ENCODE data around the gene OGDH.
"Not testable (repeated sequence)": the region's sequence is repeated elsewhere in the genome, so short reads cannot be mapped to it uniquely, and the experiment has no call there.

The OGDH gene

GRCh38 chr7:44581879-44582603 lies 24.4 kb upstream of the OGDH start, which contains the start of gene TMED4:
Gene TMED4 (minus strand): TSS chr7:44582231. CDS start chr7:44582206, 25 bp downstream.
- peaks cover 12 to 20% of the 10 kb centered on the region in 2 donors for H3K36me3 ChIP-seq (ENCODE audit: control insufficient read depth in 2 of 2, insufficient read depth in 2 of 2, low read length in 2 of 2)

DNA sequence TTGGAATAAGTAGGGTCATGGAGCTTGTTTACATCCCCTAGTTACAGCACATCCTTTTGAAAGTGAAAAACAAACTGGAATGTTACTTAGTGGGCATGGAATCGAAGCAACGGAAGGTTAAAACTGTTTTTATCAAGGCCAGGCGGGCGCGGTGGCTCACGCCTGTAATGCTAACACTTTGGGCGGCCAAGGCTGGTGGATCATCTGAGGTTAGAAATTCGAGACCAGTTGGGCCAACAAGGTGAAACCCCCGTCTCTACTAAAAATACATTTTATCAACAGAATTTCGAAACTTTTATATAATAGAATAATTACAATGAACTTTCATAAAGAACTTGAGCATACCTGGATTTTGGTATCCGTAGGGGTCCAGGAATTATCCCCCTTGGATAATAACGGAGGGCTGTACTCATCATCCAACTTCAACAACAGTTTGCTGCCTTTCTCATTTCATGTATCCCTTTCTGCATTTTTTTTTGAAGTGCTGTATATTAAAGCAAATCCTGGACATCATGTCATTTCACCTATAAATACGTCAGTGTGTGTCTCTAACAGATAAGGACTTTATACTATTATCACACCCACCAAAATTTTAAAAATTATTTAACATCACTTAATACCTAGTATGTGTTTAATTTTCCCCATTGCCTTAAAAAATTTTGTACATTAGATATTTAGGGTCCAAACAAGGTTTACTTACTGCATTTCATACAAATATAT lies 23.1 kb upstream of the OGDH start:
- peak overlapping the region; percentile 89 to 98 for H3K9ac ChIP-seq (ENCODE audit: low read length in 2 of 2)
- no peaks in the 10 kb centered on the region for H3K27me3 ChIP-seq (ENCODE audit: control insufficient read depth in 1 of 2, insufficient read depth in 2 of 2, low read length in 2 of 2)
- no peaks in the 10 kb centered on the region for H3K9me3 ChIP-seq (ENCODE audit: control insufficient read depth in 2 of 2, low read length in 2 of 2)
- peaks cover 18% of the 10 kb centered on the region for H3K4me1 ChIP-seq (ENCODE audit: control insufficient read depth, insufficient read depth, low read length)
- peak overlapping the region; percentile 75 to 96 for H3K4me3 ChIP-seq (ENCODE audit: low read length in 2 of 2)
- H3K27ac ChIP-seq (ENCODE audit: low read length) = peak overlapping the region; percentile 97
- H3K36me3 ChIP-seq (ENCODE audit: control insufficient read depth in 2 of 2, insufficient read depth in 2 of 2, low read length in 2 of 2) = peaks cover 7 to 17% of the 10 kb centered on the region in 2 donors

More at GRCh38 chr7:44581879-44582603, 24.4 kb upstream of the OGDH start, which contains the start of gene TMED4:
- H3K9ac ChIP-seq (ENCODE audit: low read length in 2 of 2) = peak within 1 kb of the TSS; percentile 90 to 98
- no peaks in the 10 kb centered on the region for H3K27me3 ChIP-seq (ENCODE audit: control insufficient read depth in 1 of 2, insufficient read depth in 2 of 2, low read length in 2 of 2)
- H3K27ac ChIP-seq (ENCODE audit: low read length) = peak within 1 kb of the TSS; percentile 97
- H3K4me3 ChIP-seq (ENCODE audit: low read length in 2 of 2) = peak within 1 kb of the TSS; percentile 84 to 96
- H3K4me1 ChIP-seq (ENCODE audit: control insufficient read depth, insufficient read depth, low read length) = peaks cover 18% of the 10 kb centered on the region
- H3K9me3 ChIP-seq (ENCODE audit: control insufficient read depth in 2 of 2, low read length in 2 of 2) = no peaks in the 10 kb centered on the region

DNA sequence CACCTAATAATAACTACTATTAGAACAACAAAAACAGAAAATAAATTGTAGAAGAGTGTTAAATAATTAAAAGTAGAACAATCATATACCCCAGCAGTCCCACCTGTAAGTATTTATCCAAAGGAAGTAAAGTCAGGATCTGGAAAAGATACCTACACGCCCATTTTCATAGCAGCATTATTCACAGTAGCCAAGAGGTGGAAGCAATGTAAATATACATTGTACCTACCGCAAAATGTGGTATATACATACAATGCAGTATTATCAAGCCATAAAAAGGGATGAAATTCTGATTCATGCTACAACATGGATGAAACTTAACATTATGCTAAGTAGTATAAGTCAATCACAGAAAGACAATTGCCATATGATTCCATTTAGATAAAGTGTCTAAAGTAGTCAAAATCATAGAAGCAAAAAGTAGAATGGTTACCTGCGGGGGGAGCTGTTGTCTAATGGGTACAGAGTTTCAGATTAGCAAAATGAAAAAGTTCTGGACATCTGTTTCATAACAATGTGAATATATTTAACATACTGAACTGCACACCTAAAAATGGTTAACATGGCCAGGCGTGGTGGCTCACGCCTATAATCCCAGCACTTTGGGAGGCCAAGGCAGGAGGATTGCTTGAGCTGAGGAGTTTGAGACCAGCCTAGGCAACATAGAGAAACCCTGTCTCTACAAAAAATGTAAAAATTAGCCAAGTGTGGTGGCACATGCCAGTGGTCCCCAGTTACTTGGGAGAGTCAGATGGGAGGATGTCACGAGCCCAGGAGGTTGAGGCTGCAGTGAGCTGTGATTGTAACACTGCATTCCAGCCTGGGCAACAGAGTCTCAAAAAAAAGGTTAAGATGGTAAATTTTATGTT lies 18.4 kb upstream of the OGDH start:
- no peaks in the 10 kb centered on the region for H3K36me3 ChIP-seq (ENCODE audit: control insufficient read depth in 2 of 2, insufficient read depth in 2 of 2, low read length in 2 of 2)
- H3K9me3 ChIP-seq (ENCODE audit: control insufficient read depth in 2 of 2, low read length in 2 of 2) = no peaks in the 10 kb centered on the region
- no peak overlapping the region for H3K27ac ChIP-seq (ENCODE audit: low read length)
- H3K27me3 ChIP-seq (ENCODE audit: control insufficient read depth in 1 of 2, insufficient read depth in 2 of 2, low read length in 2 of 2) = no peaks in the 10 kb centered on the region
- no peak overlapping the region for H3K4me3 ChIP-seq (ENCODE audit: low read length in 2 of 2)
- H3K9ac ChIP-seq (ENCODE audit: low read length in 2 of 2) = no peak overlapping the region
- H3K4me1 ChIP-seq (ENCODE audit: control insufficient read depth, insufficient read depth, low read length) = no peaks in the 10 kb centered on the region

DNA sequence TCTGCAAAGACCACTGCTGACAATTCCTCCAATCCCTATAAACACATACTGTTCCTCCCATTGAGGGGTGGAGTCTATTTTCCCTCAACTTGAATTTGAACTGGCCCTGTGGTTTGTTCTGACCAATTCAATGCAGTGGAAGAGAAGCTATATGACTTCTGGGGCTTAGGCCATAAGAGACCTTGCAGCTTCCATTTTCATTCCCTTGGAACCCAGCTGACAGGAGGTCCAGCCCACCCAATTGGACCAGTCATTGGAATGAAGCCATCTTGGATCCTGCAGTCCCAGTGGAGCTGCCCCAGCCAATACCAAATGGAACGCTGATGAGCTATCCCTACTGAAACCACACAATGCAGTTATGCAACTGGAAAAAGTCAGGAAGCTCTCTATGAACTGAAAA lies 15.5 kb upstream of the OGDH start:
- H3K9me3 ChIP-seq (ENCODE audit: control insufficient read depth in 2 of 2, low read length in 2 of 2) = no peaks in the 10 kb centered on the region

DNA sequence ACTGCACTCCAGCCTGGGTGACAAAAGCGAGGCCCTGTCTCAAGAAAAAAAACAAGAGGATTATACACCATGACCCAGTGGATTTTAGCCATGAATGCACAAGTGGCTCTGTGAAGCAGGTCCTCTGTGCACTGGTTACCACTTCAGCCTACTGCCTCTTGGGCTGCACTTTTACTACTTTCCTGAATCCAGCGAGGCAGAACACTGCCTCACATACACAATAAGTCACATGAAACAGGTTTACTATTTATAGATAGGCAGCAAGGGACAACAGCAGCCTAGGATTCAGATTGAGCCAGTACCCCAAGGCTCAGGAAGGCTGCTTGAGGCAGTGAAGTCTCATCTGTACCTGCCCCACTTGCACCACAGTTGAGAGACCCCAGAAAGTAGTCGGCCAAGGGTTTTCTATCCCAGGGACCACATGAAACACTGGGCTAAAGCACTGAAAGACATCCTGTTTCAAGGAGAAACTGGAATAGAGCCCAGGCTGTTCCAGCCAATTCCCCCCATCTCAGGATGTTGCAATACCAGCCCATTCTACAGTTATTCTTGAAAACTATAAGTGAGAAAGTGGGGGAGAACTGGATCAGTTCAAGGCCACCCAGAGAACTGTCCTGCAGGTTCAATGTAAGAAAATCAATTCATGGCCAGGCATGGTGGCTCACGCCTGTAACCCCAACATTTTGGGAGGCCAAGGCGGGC lies 10.3 kb upstream of the OGDH start:
- H3K9me3 ChIP-seq (ENCODE audit: control insufficient read depth in 2 of 2, low read length in 2 of 2) = no peaks in the 10 kb centered on the region
- H3K27ac ChIP-seq (ENCODE audit: low read length) = no peak overlapping the region
- no peaks in the 10 kb centered on the region for H3K27me3 ChIP-seq (ENCODE audit: control insufficient read depth in 1 of 2, insufficient read depth in 2 of 2, low read length in 2 of 2)
- H3K4me1 ChIP-seq (ENCODE audit: control insufficient read depth, insufficient read depth, low read length) = no peaks in the 10 kb centered on the region
- H3K4me3 ChIP-seq (ENCODE audit: low read length in 2 of 2) = no peak overlapping the region
- H3K9ac ChIP-seq (ENCODE audit: low read length in 2 of 2) = no peak overlapping the region
- H3K36me3 ChIP-seq (ENCODE audit: control insufficient read depth in 2 of 2, insufficient read depth in 2 of 2, low read length in 2 of 2) = no peaks in the 10 kb centered on the region

More for the DNA sequence above, 15.5 kb upstream of the OGDH start:
- H3K4me1 ChIP-seq (ENCODE audit: control insufficient read depth, insufficient read depth, low read length) = no peaks in the 10 kb centered on the region
- no peaks in the 10 kb centered on the region for H3K27me3 ChIP-seq (ENCODE audit: control insufficient read depth in 1 of 2, insufficient read depth in 2 of 2, low read length in 2 of 2)
- no peaks in the 10 kb centered on the region for H3K36me3 ChIP-seq (ENCODE audit: control insufficient read depth in 2 of 2, insufficient read depth in 2 of 2, low read length in 2 of 2)
- no peak overlapping the region for H3K9ac ChIP-seq (ENCODE audit: low read length in 2 of 2)
- H3K4me3 ChIP-seq (ENCODE audit: low read length in 2 of 2) = no peak overlapping the region
- no peak overlapping the region for H3K27ac ChIP-seq (ENCODE audit: low read length)

GRCh38 chr7:44597181-44597580 lies 9.2 kb upstream of the OGDH start:
- H3K4me1 ChIP-seq (ENCODE audit: control insufficient read depth, insufficient read depth, low read length); H3K4me3 ChIP-seq (ENCODE audit: low read length in 2 of 2); H3K27ac ChIP-seq (ENCODE audit: low read length); H3K9me3 ChIP-seq (ENCODE audit: control insufficient read depth in 2 of 2, low read length in 2 of 2); H3K36me3 ChIP-seq (ENCODE audit: control insufficient read depth in 2 of 2, insufficient read depth in 2 of 2, low read length in 2 of 2); H3K9ac ChIP-seq (ENCODE audit: low read length in 2 of 2); H3K27me3 ChIP-seq (ENCODE audit: control insufficient read depth in 1 of 2, insufficient read depth in 2 of 2, low read length in 2 of 2): not testable (repeated sequence)

DNA sequence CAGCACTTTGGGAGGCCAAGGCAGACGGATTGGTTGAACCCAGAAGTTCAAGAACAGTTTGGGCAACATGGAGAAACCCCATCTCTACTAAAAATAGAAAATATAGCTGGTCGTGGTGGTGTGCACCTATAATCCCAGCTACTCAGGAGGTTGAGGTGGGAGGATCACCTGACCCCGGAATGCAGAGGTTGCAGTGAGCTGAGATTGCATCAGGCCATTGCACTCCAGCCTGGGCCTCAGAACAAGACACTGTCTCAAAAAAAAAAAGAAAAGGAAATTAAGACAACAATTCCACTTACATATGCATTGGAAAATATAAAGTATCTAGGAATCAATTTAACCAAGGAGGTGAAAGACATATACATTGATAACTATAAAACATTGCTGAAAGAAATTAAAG lies 7.2 kb upstream of the OGDH start:
- no peak overlapping the region for H3K9ac ChIP-seq (ENCODE audit: low read length in 2 of 2)
- no peak overlapping the region for H3K4me3 ChIP-seq (ENCODE audit: low read length in 2 of 2)
- H3K27me3 ChIP-seq (ENCODE audit: control insufficient read depth in 1 of 2, insufficient read depth in 2 of 2, low read length in 2 of 2) = no peaks in the 10 kb centered on the region
- no peaks in the 10 kb centered on the region for H3K36me3 ChIP-seq (ENCODE audit: control insufficient read depth in 2 of 2, insufficient read depth in 2 of 2, low read length in 2 of 2)
- no peaks in the 10 kb centered on the region for H3K9me3 ChIP-seq (ENCODE audit: control insufficient read depth in 2 of 2, low read length in 2 of 2)
- H3K4me1 ChIP-seq (ENCODE audit: control insufficient read depth, insufficient read depth, low read length) = no peaks in the 10 kb centered on the region
- H3K27ac ChIP-seq (ENCODE audit: low read length) = no peak overlapping the region

GRCh38 chr7:44602576-44602910 lies 3.9 kb upstream of the OGDH start:
- Histone ChIP-seq H3K4me1 (ENCODE audit: control insufficient read depth, insufficient read depth, low read length) (peaks cover 7% of the 10 kb centered on the region), H3K27me3 (ENCODE audit: control insufficient read depth in 1 of 2, insufficient read depth in 2 of 2, low read length in 2 of 2) (no peaks in the 10 kb centered on the region), H3K36me3 (ENCODE audit: control insufficient read depth in 2 of 2, insufficient read depth in 2 of 2, low read length in 2 of 2) (no peaks in the 10 kb centered on the region), H3K9me3 (ENCODE audit: control insufficient read depth in 2 of 2, low read length in 2 of 2) (no peaks in the 10 kb centered on the region), H3K9ac (ENCODE audit: low read length in 2 of 2) (no peak overlapping the region), H3K4me3 (ENCODE audit: low read length in 2 of 2) (no peak overlapping the region), H3K27ac (ENCODE audit: low read length) (no peak overlapping the region)

GRCh38 chr7:44603193-44603592 lies 3.2 kb upstream of the OGDH start:
- no peak overlapping the region for H3K4me3 ChIP-seq (ENCODE audit: low read length in 2 of 2)
- H3K9me3 ChIP-seq (ENCODE audit: control insufficient read depth in 2 of 2, low read length in 2 of 2) = no peaks in the 10 kb centered on the region
- no peaks in the 10 kb centered on the region for H3K27me3 ChIP-seq (ENCODE audit: control insufficient read depth in 1 of 2, insufficient read depth in 2 of 2, low read length in 2 of 2)
- no peaks in the 10 kb centered on the region for H3K36me3 ChIP-seq (ENCODE audit: control insufficient read depth in 2 of 2, insufficient read depth in 2 of 2, low read length in 2 of 2)
- H3K4me1 ChIP-seq (ENCODE audit: control insufficient read depth, insufficient read depth, low read length) = peaks cover 8% of the 10 kb centered on the region
- H3K27ac ChIP-seq (ENCODE audit: low read length) = no peak overlapping the region
- no peak overlapping the region for H3K9ac ChIP-seq (ENCODE audit: low read length in 2 of 2)

- Histone ChIP-seq H3K36me3 (ENCODE audit: control insufficient read depth in 2 of 2, insufficient read depth in 2 of 2, low read length in 2 of 2) (no peaks in the 10 kb centered on the region), H3K9ac (ENCODE audit: low read length in 2 of 2) (no peak overlapping the region), H3K27ac (ENCODE audit: low read length) (no peak overlapping the region), H3K27me3 (ENCODE audit: control insufficient read depth in 1 of 2, insufficient read depth in 2 of 2, low read length in 2 of 2) (no peaks in the 10 kb centered on the region), H3K4me3 (ENCODE audit: low read length in 2 of 2) (no peak overlapping the region), H3K4me1 (ENCODE audit: control insufficient read depth, insufficient read depth, low read length) (peaks cover 11% of the 10 kb centered on the region), H3K9me3 (ENCODE audit: control insufficient read depth in 2 of 2, low read length in 2 of 2) (no peaks in the 10 kb centered on the region)
Observed at GRCh38 chr7:44604941-44605340, 1.5 kb upstream of the OGDH start.
